B cell (primary cell): ENCODE results near the gene ZBED1. TPM values are rescaled to one million over a fixed set of nuclear protein-coding genes. Genes with fewer than 3 reads are reported as not detected.

Source experiments
- ATAC-seq: fragments of 200-7000 bp; cut with Tn5 transposase; one replicate; pipeline ENCODE4 v1.10.0; 2021; ENCODE audit warnings: low read depth, mild to moderate bottlenecking, moderate number of reproducible peaks, moderate library complexity
- CTCF ChIA-PET: fragments of 350-600 bp; sonication (Branson Sonifier 250); formaldehyde crosslinking; loops from one replicate; lab custom pipeline; 2021; ENCODE audit warnings: antibody characterized with exemption, inconsistent platforms; lab: Charles Lee
- POLR2A ChIA-PET: fragments of 350-600 bp; sonication (Branson Sonifier 250); formaldehyde crosslinking; loops from one replicate; lab custom pipeline; 2021; ENCODE audit warnings: antibody characterized with exemption; lab: Charles Lee
- DNase-seq: peaks from one replicate; pipeline ENCODE4 v3.0.0; 2013
- H2AFZ ChIP-seq: 2 replicates; pipeline ENCODE4 v1.6.1; 2012; ENCODE audit warnings: mild to moderate bottlenecking, low read depth, low read length; ENCODE audit not compliant: insufficient read depth, poor library complexity, severe bottlenecking
- H3K27ac ChIP-seq, 2 donors: 1 replicate in 1 of 2; 2 replicates in 1 of 2; pipeline ENCODE4 v1.5.1; 2012 to 2013; ENCODE audit warnings: low read length in 2 of 2, mild to moderate bottlenecking in 2 of 2, moderate library complexity in 1 of 2
- H3K27me3 ChIP-seq, 4 experiments: fragments of 200-600 bp in 1 of 4; sonication (generic) in 1 of 4; replicated peaks in 1 of 4; 1 replicate in 2 of 4; 2 replicates in 2 of 4; pipeline versions ENCODE4 v1.6.1 to v1.7.0; 2013 to 2016; ENCODE audit warnings: low read length in 3 of 4, mild to moderate bottlenecking in 2 of 4, mixed read lengths in 1 of 4, moderate library complexity in 1 of 4; ENCODE audit not compliant: insufficient read depth in 4 of 4, control insufficient read depth in 3 of 4; ENCODE audit errors: control extremely low read depth in 1 of 4
- H3K36me3 ChIP-seq, 2 experiments: replicated peaks in 1 of 2; 1 replicate in 1 of 2; 2 replicates in 1 of 2; pipeline versions ENCODE4 v1.6.1 to v1.7.1; 2013; ENCODE audit warnings: low read length in 1 of 2; ENCODE audit not compliant: insufficient read depth in 2 of 2, control insufficient read depth in 1 of 2; ENCODE audit errors: control extremely low read depth in 1 of 2, extremely low read depth in 1 of 2
- H3K4me1 ChIP-seq, 2 donors: fragments of 200-600 bp in 1 of 2; sonication (generic) in 1 of 2; 1 replicate in 1 of 2; 2 replicates in 1 of 2; pipeline versions ENCODE4 v1.5.1 to v1.6.1; 2013 to 2017; ENCODE audit warnings: low read length in 2 of 2; ENCODE audit not compliant: control insufficient read depth in 2 of 2, insufficient read depth in 2 of 2
- H3K4me2 ChIP-seq: replicated peaks from 2 replicates; pipeline ENCODE3; 2012; ENCODE audit warnings: mild to moderate bottlenecking, low read depth, low read length; ENCODE audit not compliant: poor library complexity, severe bottlenecking
- H3K4me3 ChIP-seq, 5 experiments: fragments of 200-600 bp in 1 of 5; sonication (generic) in 1 of 5; 1 replicate in 3 of 5; 2 replicates in 2 of 5; pipeline versions ENCODE4 v1.5.1 to v1.7.0; 2011 to 2016; ENCODE audit warnings: low read length in 4 of 5, mild to moderate bottlenecking in 4 of 5, low read depth in 2 of 5, control low read depth in 1 of 5, moderate library complexity in 1 of 5; ENCODE audit not compliant: insufficient read depth in 1 of 5; ENCODE audit errors: control extremely low read depth in 1 of 5, extremely low read depth in 1 of 5
- H3K79me2 ChIP-seq: fragments of 200-600 bp; sonication (generic); one replicate; pipeline ENCODE4 v1.6.0; 2016; ENCODE audit warnings: low read length; ENCODE audit not compliant: control insufficient read depth, insufficient read depth
- H3K9ac ChIP-seq: fragments of 200-600 bp; sonication (generic); 2 replicates; pipeline ENCODE4 v1.6.1; 2017; ENCODE audit warnings: mild to moderate bottlenecking, low read length, moderate library complexity
- H3K9me3 ChIP-seq, 3 donors: one replicate each; pipeline versions ENCODE4 v1.6.1 to v1.7.1; 2013; ENCODE audit warnings: low read length in 2 of 3; ENCODE audit not compliant: control insufficient read depth in 2 of 3, insufficient read depth in 1 of 3; ENCODE audit errors: control extremely low read depth in 1 of 3
- H4K20me1 ChIP-seq: 2 replicates; pipeline ENCODE4 v1.6.0; 2012; ENCODE audit warnings: mild to moderate bottlenecking, low read length; ENCODE audit not compliant: insufficient read depth, control insufficient read depth, poor library complexity, severe bottlenecking
- H3K27ac Mint-ChIP-seq: one replicate; pipeline ENCODE4 v1.8.0; 2021; ENCODE audit warnings: mixed read lengths
- H3K27me3 Mint-ChIP-seq: one replicate; pipeline ENCODE4 v1.8.0; 2021; ENCODE audit warnings: mixed read lengths
- H3K4me1 Mint-ChIP-seq: one replicate; pipeline ENCODE4 v1.8.0; 2021; ENCODE audit warnings: mixed read lengths
- H3K4me3 Mint-ChIP-seq: one replicate; pipeline ENCODE4 v1.8.0; 2021; ENCODE audit warnings: mixed read lengths
- H3K9me3 Mint-ChIP-seq: one replicate; pipeline ENCODE4 v1.8.0; 2022; ENCODE audit warnings: mixed read lengths; ENCODE audit not compliant: insufficient read depth
- EZH2 ChIP-seq: IDR thresholded peaks from 2 replicates; pipeline ENCODE4 v1.6.1; 2012; ENCODE audit warnings: borderline replicate concordance, low read depth, mild to moderate bottlenecking, moderate library complexity, low read length; ENCODE audit not compliant: insufficient read depth, poor library complexity, severe bottlenecking
- WGBS: methylation state at CpG from one replicate; pipeline ENCODE4 v1.1.5; 2013; ENCODE audit warnings: missing lambda C conversion rate; ENCODE audit not compliant: insufficient coverage; 5-methylcytosine and 5-hydroxymethylcytosine counted together
- intact Hi-C: fragments of 100-400 bp; cut with micrococcal nuclease; formaldehyde crosslinking; loops from one replicate; pipeline ENCODE4 v1.10.0; 2022
- polyA plus RNA-seq: library from polyadenylated mRNA; depleted of rRNA; stranded (reverse); fragments of >200 nt; gene quantifications from 2 replicates; pipeline ENCODE4 v1.2.3, GENCODE V29; 2012
- total RNA-seq, 2 donors: library from RNA; stranded (reverse); fragments of 120-200 nt in 1 of 2; gene quantifications; 1 replicate in 1 of 2; 2 replicates in 1 of 2; pipeline versions ENCODE4 v1.2.3 to v1.2.4, GENCODE V29; 2013 to 2022
- TF ChIP-seq, protein P1 (sequence below): fragments of 200-600 bp; IDR thresholded peaks from one replicate; pipeline ENCODE4 v1.8.0; 2022; ENCODE audit warnings: antibody characterized with exemption, mild to moderate bottlenecking

Gene ZBED1
- total and polyA plus RNA-seq, 2 donors (not counting 1 experiment from before 2014, with no cell fraction given), result 20.3 to 44.7 TPM

DNA sequence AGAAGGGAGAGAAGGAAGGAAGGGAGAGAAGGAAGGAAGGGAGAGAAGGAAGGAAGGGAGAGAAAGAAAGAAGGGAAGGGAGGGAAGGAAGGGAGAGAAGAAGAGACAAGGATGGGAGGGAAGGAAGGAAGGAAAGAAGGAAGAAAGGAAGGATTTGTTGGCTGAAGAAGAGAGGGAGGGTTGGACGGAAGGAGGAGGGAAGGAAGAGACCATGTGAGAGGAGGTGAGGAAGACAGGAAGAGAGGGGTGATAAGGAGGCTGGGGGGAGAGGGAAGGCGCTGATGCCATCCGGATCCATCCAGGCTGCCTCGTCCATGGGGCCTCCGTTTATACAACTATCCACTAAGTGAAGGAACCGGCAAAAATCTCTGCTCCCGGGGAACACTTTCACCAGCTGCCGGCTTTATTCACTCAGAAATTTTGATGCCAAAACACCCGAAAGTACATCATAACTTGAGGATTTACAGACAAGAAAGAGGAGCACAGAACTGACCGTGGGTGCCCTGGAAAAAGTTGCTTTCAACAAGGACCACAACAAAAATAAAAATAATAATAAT, 14.9 kb downstream of the ZBED1 start:
- POLR2A ChIA-PET, result no interaction called here
- peaks cover 3 to 48% of the 10 kb centered on the region in 2 experiments for H3K36me3 ChIP-seq
- no peaks in the 10 kb centered on the region for H3K9me3 Mint-ChIP-seq

More for the DNA sequence above, 14.9 kb downstream of the ZBED1 start:
- no peak overlapping the region for H3K4me3 ChIP-seq
- no peak overlapping the region for H3K4me3 Mint-ChIP-seq
- H3K27me3 ChIP-seq, result no peaks in the 10 kb centered on the region
- no peaks in the 10 kb centered on the region for H3K27me3 Mint-ChIP-seq
- WGBS, result 94% methylated on average over 6 of the region's 10 CpGs
- H3K4me1 ChIP-seq, result no peaks in the 10 kb centered on the region
- intact Hi-C loops, result no loop called here
- no peak overlapping the region for H3K27ac ChIP-seq
- CTCF ChIA-PET, result no interaction called here
- DNase-seq, result no peak
- no peak for ATAC-seq
- H3K9me3 ChIP-seq, result no peaks in the 10 kb centered on the region
- no peak for TF ChIP-seq EZH2
- TF ChIP-seq, protein P1, sequence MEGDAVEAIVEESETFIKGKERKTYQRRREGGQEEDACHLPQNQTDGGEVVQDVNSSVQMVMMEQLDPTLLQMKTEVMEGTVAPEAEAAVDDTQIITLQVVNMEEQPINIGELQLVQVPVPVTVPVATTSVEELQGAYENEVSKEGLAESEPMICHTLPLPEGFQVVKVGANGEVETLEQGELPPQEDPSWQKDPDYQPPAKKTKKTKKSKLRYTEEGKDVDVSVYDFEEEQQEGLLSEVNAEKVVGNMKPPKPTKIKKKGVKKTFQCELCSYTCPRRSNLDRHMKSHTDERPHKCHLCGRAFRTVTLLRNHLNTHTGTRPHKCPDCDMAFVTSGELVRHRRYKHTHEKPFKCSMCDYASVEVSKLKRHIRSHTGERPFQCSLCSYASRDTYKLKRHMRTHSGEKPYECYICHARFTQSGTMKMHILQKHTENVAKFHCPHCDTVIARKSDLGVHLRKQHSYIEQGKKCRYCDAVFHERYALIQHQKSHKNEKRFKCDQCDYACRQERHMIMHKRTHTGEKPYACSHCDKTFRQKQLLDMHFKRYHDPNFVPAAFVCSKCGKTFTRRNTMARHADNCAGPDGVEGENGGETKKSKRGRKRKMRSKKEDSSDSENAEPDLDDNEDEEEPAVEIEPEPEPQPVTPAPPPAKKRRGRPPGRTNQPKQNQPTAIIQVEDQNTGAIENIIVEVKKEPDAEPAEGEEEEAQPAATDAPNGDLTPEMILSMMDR, result no peak
- no peak overlapping the region for H3K27ac Mint-ChIP-seq
- H4K20me1 ChIP-seq, result peaks cover 32% of the 10 kb centered on the region
- no peak overlapping the region for H3K9ac ChIP-seq
- no peaks in the 10 kb centered on the region for H3K4me1 Mint-ChIP-seq
- H3K79me2 ChIP-seq, result peaks cover 41% of the 10 kb centered on the region
- no peak overlapping the region for H2AFZ ChIP-seq
- H3K4me2 ChIP-seq, result no peak overlapping the region
